Measurements from ENCODE around the gene FER1L5.
"Not testable (repeated sequence)": the region's sequence is repeated elsewhere in the genome, so short reads cannot be mapped to it uniquely, and the experiment has no call there.

Gene FER1L5

DNA sequence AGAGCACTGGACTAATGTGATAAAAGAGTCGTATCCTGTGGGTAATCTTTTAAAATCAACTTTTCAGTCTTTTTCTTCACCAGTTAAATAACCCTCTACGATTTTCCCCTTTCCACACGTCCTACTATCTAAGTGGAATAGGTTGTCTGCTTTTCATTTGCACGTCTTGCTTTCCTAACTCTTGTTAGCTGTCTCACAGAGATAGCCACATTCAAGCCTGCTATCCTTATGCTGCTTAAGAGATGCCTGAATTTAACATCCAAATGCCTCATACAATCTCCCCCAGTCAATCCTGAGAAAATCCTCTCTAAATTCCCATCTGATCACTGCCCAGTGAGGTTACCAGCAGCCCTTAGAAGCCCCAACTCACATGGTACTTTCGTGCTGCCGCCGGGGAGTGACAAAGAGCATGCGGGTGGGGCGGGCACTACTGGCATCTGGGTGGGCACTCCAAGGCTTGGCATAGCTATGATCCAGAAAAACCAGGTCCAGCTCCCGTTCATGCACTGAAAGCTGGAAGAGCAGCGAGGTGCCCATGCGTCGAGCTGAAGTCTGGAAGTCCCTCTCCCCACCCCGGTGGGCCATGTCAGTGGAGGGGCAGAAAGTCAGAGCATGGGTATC is 5.9 kb upstream of the FER1L5 start:
- DNase-seq (ENCODE audit: low spot score), result peak; percentile 14

DNA sequence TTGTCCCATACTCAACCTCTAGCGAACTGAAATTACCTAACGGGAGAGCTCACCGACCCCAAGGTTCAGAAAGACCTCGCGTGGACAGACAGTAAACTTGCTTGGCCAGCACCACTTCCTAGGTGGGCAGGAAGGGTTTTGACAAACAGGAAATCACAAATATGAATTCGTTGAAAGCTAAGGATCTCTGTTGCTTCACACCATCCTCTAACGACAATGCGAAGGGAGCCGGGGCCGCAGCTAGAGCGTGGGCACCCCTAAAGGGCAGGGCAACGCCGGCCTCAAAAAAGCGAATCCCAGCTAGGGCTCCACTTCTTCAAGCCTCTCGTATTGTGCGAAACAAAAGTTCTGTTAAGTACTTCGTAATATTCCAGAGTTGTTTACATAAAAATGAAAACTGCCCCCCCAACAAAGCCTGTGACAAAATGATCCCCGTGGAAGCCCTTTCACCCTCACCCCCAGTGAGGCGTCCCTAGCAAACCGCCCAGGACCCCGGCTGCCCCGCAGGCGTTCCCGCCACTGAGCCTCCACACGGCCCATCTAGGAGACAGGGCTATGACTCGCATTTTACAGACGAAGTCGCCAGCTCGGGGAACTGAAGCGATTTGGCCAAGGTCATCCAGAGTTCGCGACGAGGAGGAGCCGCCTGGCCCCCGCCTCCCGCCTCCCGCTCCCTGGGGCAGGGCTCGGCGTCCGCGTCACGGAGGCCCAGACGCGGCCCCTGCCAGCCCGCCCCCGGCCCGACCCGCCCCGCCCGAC is 5.0 kb upstream of the FER1L5 start:
- DNase-seq (ENCODE audit: low spot score), result peak; percentile 94

DNA sequence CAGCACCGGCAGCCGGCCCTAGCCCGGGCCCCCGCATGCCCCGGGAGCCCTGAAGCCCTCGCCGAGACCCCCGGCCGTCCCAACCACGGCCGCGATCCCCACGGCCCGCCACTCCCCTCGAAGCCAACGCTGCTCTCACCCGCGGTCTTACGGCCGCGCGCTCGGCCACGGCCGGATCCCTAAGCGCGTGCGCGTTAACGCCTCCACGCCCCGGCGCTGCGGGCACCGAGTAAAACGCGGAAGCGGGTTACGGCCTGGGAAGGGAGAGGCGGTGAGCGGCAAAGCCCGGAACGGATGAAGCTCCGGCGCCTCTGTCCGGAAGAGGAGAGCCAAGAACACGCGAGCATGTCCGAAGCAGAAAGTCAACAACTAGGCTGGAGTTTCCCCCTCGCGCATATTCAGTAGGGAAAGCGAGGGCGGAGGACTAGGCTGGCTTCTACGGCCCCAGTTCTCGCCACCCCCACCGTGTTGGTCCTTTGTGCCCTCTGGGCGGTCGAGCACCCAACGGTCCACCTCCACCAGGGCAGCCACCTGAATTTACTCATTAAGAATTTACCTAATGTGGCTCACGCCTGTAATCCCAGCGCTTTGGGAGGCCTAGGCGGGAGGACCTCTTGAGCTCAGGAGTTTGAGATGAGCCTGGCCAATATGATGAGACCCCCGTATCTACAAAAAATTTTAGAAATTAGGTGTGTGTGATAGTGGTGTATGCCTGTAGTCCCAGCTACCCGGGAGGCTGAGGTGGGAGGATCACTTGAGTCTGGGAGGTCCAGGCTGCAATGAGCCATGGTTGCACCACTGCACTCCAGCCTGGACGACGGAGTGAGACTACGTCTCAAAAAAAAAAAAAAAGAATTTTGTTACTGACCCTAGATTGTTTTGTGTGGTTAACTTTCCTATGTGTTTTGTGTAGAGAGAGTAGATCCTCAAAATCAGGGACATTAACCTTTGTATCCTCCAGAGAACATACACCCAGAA is 4.1 kb upstream of the FER1L5 start, which contains the start of gene KANSL3:
Gene KANSL3 (minus strand): TSS at position 169 of the 978 bp plus-strand sequence. CDS start 1,177 bp downstream, outside the sequence.
- peak; percentile 95 for DNase-seq (ENCODE audit: low spot score)

- DNase-seq (ENCODE audit: low spot score), result no peak
These were observed 5.1 kb downstream of the FER1L5 start for GRCh38 chr2:96647681-96648080.

DNA sequence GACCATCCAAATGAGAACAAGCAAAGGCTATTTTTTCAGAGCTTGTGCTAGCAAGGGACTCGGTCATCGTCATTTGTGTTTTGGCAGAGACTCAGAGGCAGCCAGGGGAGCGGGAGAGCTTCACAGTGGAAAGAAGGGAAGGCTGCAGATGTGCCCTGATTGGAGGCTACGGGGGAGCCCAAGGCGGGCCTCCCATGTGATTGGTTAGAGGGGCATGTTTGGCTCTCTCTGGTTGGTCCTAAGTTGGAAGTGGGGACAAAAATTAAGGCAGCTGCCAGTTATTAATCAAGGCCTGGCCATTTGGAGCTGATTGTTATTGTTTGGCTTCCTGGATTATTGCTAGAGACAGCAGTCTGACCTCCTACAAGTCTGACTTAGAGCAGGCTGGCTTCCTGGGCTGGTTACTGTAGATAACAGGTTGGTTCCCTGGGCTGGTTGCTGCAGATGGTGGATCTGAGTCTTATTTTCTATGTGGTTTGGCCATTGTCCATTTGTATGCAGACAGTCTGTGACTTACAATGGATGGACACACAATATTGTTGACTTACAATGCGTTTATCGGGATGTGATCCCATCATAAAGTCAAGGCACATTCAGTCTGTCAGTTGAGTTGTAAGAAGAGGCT is 5.9 kb downstream of the FER1L5 start:
- DNase-seq (ENCODE audit: low spot score), result no peak

- no peak for DNase-seq (ENCODE audit: low spot score)
These were observed 6.8 kb downstream of the FER1L5 start for GRCh38 chr2:96649342-96649741.

GRCh38 chr2:96651793-96652192 is 9.2 kb downstream of the FER1L5 start:
- no peak for DNase-seq (ENCODE audit: low spot score)

GRCh38 chr2:96654791-96655190 is 12.2 kb downstream of the FER1L5 start:
- not testable (repeated sequence) for DNase-seq (ENCODE audit: low spot score)

DNA sequence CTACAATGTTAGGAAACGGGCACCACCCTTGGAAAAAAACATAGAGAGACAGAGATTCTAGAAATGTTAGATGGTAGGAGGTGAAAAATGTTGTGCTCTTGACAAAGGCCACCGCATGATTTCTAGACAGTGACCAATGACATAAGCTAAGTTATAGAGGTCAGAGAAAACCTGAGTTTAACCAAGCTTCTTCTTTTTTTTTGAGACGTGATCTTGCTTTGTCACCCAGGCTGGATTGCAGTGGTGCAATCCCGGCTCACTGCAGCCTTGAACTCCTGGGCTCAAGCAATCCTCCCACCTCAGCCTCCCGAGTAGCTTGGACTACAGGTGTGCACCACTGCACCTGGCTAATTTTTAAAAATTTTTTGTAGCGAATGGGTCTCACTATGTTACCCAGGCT is 13.0 kb downstream of the FER1L5 start:
- no peak for DNase-seq (ENCODE audit: low spot score)

- no peak for DNase-seq (ENCODE audit: low spot score)
These were observed 14.0 kb downstream of the FER1L5 start for GRCh38 chr2:96656540-96656939.

DNA sequence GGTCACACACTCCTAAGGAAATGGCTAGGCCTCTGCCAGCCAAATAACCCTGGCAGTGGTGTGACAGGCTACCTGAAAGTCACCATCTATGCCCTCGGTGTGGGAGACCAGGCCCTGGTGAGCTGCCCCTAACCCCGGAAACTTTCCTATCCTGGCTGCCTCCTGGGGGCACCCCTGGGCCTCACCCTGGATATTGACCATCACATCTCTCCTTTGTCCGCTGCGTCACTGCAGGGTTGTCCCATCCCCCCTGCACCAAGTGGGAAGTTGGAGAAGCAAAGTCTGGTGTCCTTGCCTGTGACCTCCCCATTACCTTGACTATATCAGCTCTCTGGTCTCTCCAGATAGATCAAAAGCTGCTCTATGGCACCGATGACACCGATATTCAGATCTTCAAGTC is 18.8 kb downstream of the FER1L5 start:
- no peak for DNase-seq (ENCODE audit: low spot score)

GRCh38 chr2:96662360-96662759 is 19.8 kb downstream of the FER1L5 start:
- no peak for DNase-seq (ENCODE audit: low spot score)

GRCh38 chr2:96663177-96663576 is 20.6 kb downstream of the FER1L5 start:
- no peak for DNase-seq (ENCODE audit: low spot score)

DNA sequence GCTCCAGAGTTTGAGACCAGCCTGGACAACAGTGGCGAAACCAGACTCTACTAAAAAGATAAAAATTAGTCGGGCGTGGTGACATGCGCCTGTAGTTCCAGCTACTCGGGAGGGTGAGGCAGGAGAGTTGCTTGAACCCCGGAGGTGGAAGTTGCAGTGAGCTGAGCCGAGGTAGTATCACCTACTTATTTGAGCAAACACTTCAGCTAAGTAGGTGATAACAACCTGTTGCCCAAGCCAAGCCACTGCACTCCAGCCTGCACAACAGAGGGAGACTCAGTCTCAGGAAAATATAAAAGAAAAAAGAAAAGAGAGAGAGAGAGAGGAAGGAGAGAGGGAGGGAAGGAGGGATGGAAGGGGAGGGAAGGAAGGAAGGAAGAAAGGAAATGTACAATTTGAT is 21.3 kb downstream of the FER1L5 start:
- no peak for DNase-seq (ENCODE audit: low spot score)

DNA sequence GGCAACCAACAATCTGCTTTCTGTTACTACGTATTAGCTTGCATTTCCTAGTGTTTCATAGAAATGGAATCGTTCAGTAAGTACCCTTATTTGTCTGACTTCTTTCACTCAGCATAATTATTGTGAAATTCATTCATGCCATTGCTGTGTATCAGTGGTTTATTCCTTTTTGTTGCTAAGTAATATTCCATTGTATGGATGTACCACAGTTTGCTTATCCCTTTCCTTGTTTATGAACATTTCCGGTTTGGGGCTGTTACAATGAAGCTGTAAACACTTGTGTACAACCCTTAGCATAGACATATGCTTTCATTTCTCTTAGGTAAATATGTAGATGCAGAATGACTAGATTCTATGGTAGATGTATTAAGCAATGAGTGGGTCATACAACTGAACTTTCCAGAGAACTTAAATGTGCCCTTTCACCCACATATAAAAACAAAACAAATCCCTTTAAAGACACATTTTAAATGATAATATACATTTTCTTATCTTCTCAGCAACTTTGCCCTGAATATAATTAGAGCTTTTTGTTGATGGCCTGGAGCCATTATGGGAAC is 21.9 kb downstream of the FER1L5 start:
- DNase-seq (ENCODE audit: low spot score), result no peak

- DNase-seq (ENCODE audit: low spot score), result peak; percentile 98
These were observed 22.6 kb downstream of the FER1L5 start for GRCh38 chr2:96665083-96665569.

GRCh38 chr2:96665717-96666116 is 23.2 kb downstream of the FER1L5 start:
- not testable (repeated sequence) for DNase-seq (ENCODE audit: low spot score)

GRCh38 chr2:96668771-96669170 is 26.2 kb downstream of the FER1L5 start:
- DNase-seq (ENCODE audit: low spot score), result no peak

- no peak for DNase-seq (ENCODE audit: low spot score)
These were observed 27.1 kb downstream of the FER1L5 start for GRCh38 chr2:96669539-96670215.

DNA sequence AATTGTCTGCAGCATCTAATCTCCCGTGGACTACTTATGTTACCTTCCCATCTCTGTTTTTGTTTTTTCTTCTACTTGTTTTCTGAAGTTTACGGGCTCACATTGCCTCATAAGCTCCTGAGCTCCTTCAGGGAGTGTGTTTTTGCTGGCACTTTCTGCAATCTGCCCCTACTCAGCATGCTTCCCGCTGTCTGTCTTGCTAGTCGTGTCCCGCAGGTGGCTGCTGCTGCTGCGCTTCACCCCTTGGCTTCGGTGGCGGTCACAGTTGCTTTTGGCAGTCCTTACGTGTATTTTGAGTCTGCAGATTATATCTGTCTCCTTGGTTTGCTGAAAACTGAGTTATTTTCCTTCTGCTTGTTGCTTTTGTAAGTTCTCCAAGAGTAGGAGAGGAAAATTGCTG is 37.3 kb downstream of the FER1L5 start:
- DNase-seq (ENCODE audit: low spot score), result no peak
